Measurements from ENCODE around the gene SIRT3.
"Not testable (repeated sequence)": the region's sequence is repeated elsewhere in the genome, so short reads cannot be mapped to it uniquely, and the experiment has no call there.

Gene SIRT3

GRCh38 chr11:180242-180641 lies 55.9 kb downstream of the SIRT3 start:
- not testable (repeated sequence) for DNase-seq (ENCODE audit: low read depth in 2 of 2, low spot score in 1 of 2)

All from stimulated activated CD8-positive, alpha-beta memory T cell treated with anti-CD3 and anti-CD28 coated beads, Interleukin-4, amount 100 ng/mL, for 4 hours (primary cell).